AG09309 (cell line): ENCODE data around the gene MMP19.

Source experiments
- DNase-seq: peaks from one replicate; pipeline ENCODE4 v3.0.0-alpha.2; 2010; ENCODE audit warnings: low read depth
- H3K4me3 ChIP-seq: 2 replicates; pipeline ENCODE4 v1.5.1; 2011; ENCODE audit warnings: mild to moderate bottlenecking, low read depth, low read length, moderate library complexity; ENCODE audit not compliant: control insufficient read depth
- CTCF ChIP-seq: IDR thresholded peaks from 2 replicates; pipeline ENCODE4 v1.5.1; 2011; ENCODE audit warnings: mild to moderate bottlenecking, low read depth, low read length, inconsistent platforms; ENCODE audit not compliant: insufficient read depth, control insufficient read depth; ENCODE audit errors: missing control alignments

Gene MMP19

GRCh38 chr12:55815473-55815872 is 27.3 kb downstream of the MMP19 start:
- TF ChIP-seq CTCF: no peak
- no peak overlapping the region for H3K4me3 ChIP-seq
- no peak for DNase-seq

DNA sequence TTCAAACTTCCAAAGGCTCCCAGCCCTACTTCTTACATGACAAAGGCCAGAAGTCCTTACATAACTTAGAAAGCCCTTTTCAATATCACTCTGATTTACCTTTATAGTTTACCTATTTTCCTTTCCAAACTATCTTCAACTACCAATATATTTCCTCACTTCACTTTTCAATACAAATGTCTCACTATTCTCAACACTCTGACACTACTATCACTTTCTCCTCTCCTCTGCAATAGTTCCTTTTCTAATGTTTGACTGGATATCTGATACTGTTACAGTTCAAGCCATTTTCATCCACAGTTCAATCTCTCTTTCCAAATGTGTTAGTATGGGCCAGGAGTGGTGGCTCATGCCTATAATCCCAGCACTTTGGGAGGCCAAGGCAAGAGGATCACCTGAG is 28.5 kb downstream of the MMP19 start:
- no peak overlapping the region for H3K4me3 ChIP-seq

DNA sequence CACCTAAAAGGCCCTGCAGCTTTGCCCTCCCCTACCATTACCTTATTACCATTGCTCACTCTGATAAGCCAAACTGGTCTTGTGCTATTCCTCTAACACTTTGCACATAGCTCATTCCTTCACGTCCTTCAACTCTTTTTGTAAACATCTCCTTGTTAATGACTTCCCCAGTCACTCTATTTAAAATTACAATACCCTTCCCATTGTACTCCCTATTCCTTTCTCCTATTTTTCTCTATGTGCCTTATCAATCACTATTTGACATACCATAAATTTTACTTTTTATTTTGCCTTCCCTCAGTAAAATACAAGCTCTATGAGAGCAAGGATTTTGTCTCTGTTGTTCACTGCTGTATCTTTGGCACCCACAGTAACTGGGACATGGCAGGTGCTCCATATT is 30.6 kb downstream of the MMP19 start:
- TF ChIP-seq CTCF: no peak
- H3K4me3 ChIP-seq: no peak overlapping the region
- DNase-seq: no peak

More for the DNA sequence above, 28.5 kb downstream of the MMP19 start:
- no peak for DNase-seq
- TF ChIP-seq CTCF: no peak

DNA sequence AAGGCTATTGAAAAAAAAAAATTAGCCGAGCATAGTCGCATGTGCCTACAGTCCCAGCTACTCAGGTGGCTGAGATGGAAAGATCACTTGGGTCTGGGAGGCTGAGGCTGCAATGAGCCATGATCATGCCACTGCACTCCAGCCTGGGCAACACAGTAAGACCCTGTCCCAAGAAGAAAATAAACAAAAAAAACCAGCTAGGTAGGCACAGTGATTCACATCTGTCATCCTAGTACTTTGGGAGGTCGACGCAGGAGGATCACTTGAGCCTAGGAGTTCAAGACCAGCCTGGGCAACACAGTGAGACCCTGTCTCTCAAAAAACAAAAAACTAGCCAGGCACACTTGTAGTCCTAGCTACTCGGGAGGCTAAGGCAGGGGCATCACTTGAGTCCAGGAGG is 33.5 kb downstream of the MMP19 start:
- DNase-seq: no peak
- no peak for TF ChIP-seq CTCF

DNA sequence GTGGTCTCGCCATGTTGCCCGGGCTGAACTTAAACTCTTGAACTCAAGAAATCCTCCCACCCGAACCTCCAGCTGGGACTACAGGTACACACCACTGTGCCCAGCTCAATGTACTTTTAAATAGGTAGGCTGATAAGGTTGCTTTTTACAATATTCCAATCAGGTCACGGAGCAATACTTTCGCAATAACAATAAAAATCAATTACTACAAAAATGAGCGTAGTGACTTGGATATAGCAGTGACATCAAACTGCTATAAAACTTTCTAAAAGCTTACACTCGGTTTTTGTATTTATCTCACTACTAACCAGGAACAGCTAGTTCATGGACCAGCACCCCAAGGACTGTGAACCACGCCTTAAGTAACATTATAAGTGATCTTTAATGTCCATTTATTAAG is 35.8 kb downstream of the MMP19 start:
- no peak for DNase-seq
- no peak overlapping the region for H3K4me3 ChIP-seq
- TF ChIP-seq CTCF: no peak

More for the DNA sequence above, 33.5 kb downstream of the MMP19 start:
- H3K4me3 ChIP-seq: no peak overlapping the region

- TF ChIP-seq CTCF: no peak
- DNase-seq: no peak
- no peak overlapping the region for H3K4me3 ChIP-seq
Observed at GRCh38 chr12:55797550-55797949, 45.2 kb downstream of the MMP19 start.

- TF ChIP-seq CTCF: peak; percentile 55
- H3K4me3 ChIP-seq: no peak overlapping the region
- DNase-seq: no peak
Observed at GRCh38 chr12:55797068-55797467, 45.7 kb downstream of the MMP19 start.
